ENCODE data around the gene UBE2F. TPM values are rescaled to one million over a fixed set of nuclear protein-coding genes. Genes with fewer than 3 reads are reported as not detected.

Gene UBE2F
- total RNA-seq, 2 donors from 2014 or later = 45.2 to 73.2 TPM

- no peaks in the 10 kb centered on the region for H3K4me1 ChIP-seq (replicated peaks)
- H3K4me3 ChIP-seq = no peak overlapping the region
- intact Hi-C loops (cut with DNase I) = no loop called here
- H3K27ac ChIP-seq = no peak overlapping the region
- H3K27me3 ChIP-seq (replicated peaks; ENCODE audit: insufficient read depth) = no peaks in the 10 kb centered on the region
- H3K9me3 ChIP-seq = no peaks in the 10 kb centered on the region
- no peaks in the 10 kb centered on the region for H3K36me3 ChIP-seq
- 80% methylated on average over 7 of the region's 7 CpGs for WGBS
- TF ChIP-seq POLR2AphosphoS5 (IDR thresholded peaks at IDR 0.05) = no peak
- TF ChIP-seq POLR2A (IDR thresholded peaks at IDR 0.05) = no peak
- no peak for TF ChIP-seq CTCF (IDR thresholded peaks at IDR 0.05)
- DNase-seq (ENCODE audit: low spot score) = no peak
Observed at GRCh38 chr2:238082827-238083226, 116.0 kb downstream of the UBE2F start.

- 71% methylated on average over 5 of the region's 5 CpGs for WGBS
- Histone ChIP-seq H3K9me3 (no peaks in the 10 kb centered on the region), H3K27me3 (replicated peaks; ENCODE audit: insufficient read depth) (no peaks in the 10 kb centered on the region), H3K4me3 (no peak overlapping the region), H3K36me3 (no peaks in the 10 kb centered on the region), H3K27ac (no peak overlapping the region), H3K4me1 (replicated peaks) (no peaks in the 10 kb centered on the region)
- no peak for TF ChIP-seq POLR2A (IDR thresholded peaks at IDR 0.05)
- no peak for TF ChIP-seq POLR2AphosphoS5 (IDR thresholded peaks at IDR 0.05)
- TF ChIP-seq CTCF (IDR thresholded peaks at IDR 0.05) = no peak
- intact Hi-C loops (cut with DNase I) = no loop called here
- DNase-seq (ENCODE audit: low spot score) = no peak
Observed at GRCh38 chr2:238083919-238084318, 117.1 kb downstream of the UBE2F start.

GRCh38 chr2:238084761-238085160 is 117.9 kb downstream of the UBE2F start:
- WGBS = 90% methylated on average over 7 of the region's 7 CpGs
- H3K27ac ChIP-seq = no peak overlapping the region
- H3K27me3 ChIP-seq (replicated peaks; ENCODE audit: insufficient read depth) = no peaks in the 10 kb centered on the region
- H3K36me3 ChIP-seq = no peaks in the 10 kb centered on the region
- intact Hi-C loops (cut with DNase I) = no loop called here
- no peak overlapping the region for H3K4me3 ChIP-seq
- no peaks in the 10 kb centered on the region for H3K9me3 ChIP-seq
- H3K4me1 ChIP-seq (replicated peaks) = no peaks in the 10 kb centered on the region
- no peak for TF ChIP-seq POLR2A (IDR thresholded peaks at IDR 0.05)
- no peak for TF ChIP-seq CTCF (IDR thresholded peaks at IDR 0.05)
- TF ChIP-seq POLR2AphosphoS5 (IDR thresholded peaks at IDR 0.05) = no peak
- no peak for DNase-seq (ENCODE audit: low spot score)

- 97% methylated on average over 3 of the region's 3 CpGs for WGBS
- intact Hi-C loops (cut with DNase I) = no loop called here
- no peaks in the 10 kb centered on the region for H3K4me1 ChIP-seq (replicated peaks)
Observed at GRCh38 chr2:238085899-238086298, 119.1 kb downstream of the UBE2F start.

More at GRCh38 chr2:238085899-238086298, 119.1 kb downstream of the UBE2F start:
- Histone ChIP-seq H3K36me3 (no peaks in the 10 kb centered on the region), H3K9me3 (no peaks in the 10 kb centered on the region), H3K27ac (no peak overlapping the region), H3K27me3 (replicated peaks; ENCODE audit: insufficient read depth) (no peaks in the 10 kb centered on the region), H3K4me3 (no peak overlapping the region)
- TF ChIP-seq CTCF (IDR thresholded peaks at IDR 0.05) = no peak
- no peak for TF ChIP-seq POLR2AphosphoS5 (IDR thresholded peaks at IDR 0.05)
- TF ChIP-seq POLR2A (IDR thresholded peaks at IDR 0.05) = no peak
- no peak for DNase-seq (ENCODE audit: low spot score)
